GM19455 (cell line): ENCODE results near the gene ZNF436.

Experiments used
- ATAC-seq: cut with Tn5 transposase; IDR thresholded peaks from one replicate; pipeline ENCODE4 v1.9.1; 2021; ENCODE audit not compliant: unreplicated experiment

The ZNF436 gene

GRCh38 chr1:23367791-23368561 lies 1.7 kb downstream of the ZNF436 start:
- ATAC-seq: peak; percentile 93

GRCh38 chr1:23367451-23367790 lies 2.2 kb downstream of the ZNF436 start:
- no peak for ATAC-seq

DNA sequence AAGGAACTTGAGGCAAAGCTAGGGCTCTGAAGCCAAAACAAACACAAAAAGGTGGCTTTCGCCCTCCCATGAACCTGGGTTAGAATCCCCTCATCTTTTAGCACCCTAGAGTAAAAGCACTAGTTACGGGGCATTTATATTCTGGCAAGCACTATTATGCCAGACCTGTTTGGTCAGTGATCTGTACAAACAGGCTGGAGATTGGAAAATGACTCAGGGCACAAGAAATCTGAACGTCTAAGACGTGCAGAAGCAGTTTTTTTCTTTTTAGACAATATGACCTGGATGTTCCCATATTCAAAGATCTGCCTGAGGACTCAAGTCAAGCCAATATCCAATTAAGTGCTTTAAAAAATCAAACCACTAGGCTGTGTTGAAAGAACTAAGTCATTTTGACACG lies 3.0 kb downstream of the ZNF436 start:
- no peak for ATAC-seq

GRCh38 chr1:23366146-23366545 lies 3.5 kb downstream of the ZNF436 start:
- no peak for ATAC-seq

GRCh38 chr1:23362218-23362713 lies 7.4 kb downstream of the ZNF436 start:
- no peak for ATAC-seq

- ATAC-seq: no peak
Observed at GRCh38 chr1:23358310-23358875, 11.2 kb downstream of the ZNF436 start.

- no peak for ATAC-seq
Observed at GRCh38 chr1:23357138-23357908, 12.3 kb downstream of the ZNF436 start.

DNA sequence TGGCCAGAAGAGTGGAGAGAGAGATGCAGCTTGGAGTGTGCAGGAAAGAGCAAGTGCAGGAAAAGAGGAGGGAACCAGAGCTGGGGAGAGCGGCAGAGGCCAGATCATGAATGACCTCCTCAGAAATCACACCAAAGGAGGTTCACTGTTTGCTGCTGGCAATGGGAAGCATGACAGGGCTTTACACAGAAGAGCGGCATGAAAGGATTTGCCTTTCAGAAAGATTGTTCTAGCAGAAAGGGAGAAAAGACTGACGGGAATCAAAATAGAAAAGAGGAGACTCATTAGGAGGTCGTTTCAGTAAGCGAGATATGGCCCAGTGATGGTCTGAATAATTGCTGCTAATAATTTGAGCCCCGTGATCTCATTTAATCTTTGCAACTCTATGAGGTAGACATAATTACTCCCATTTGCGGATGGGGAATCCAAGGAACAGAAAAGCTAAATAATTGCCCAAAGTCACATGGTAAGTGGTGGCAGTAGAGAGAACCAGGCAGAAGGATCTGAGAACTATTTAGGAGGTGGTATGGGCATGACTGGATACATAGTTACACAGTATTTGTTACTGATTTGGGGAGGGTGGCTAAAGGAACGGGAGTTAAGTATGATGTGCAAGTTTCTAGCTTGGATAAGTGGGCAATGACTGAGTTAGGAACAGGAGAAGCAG lies 13.0 kb downstream of the ZNF436 start:
- no peak for ATAC-seq

DNA sequence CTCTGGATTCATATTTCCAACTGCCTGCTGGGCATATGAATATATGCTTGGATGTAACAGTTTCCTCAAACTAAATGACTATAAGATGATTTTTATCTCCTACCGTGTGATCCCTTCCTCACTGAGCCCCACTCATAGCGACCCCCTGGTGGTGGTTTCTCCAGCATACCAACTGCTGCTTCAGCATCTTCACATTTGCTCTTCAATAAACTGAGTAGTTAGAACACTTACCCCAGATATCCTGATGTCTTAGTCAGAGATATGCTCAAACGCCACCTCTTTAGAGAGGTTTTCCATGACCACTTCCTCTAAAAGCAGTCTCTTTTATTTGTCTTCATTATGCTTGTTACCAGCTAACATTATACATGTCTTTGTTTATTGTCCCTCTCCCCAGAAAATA lies 15.4 kb downstream of the ZNF436 start:
- no peak for ATAC-seq

DNA sequence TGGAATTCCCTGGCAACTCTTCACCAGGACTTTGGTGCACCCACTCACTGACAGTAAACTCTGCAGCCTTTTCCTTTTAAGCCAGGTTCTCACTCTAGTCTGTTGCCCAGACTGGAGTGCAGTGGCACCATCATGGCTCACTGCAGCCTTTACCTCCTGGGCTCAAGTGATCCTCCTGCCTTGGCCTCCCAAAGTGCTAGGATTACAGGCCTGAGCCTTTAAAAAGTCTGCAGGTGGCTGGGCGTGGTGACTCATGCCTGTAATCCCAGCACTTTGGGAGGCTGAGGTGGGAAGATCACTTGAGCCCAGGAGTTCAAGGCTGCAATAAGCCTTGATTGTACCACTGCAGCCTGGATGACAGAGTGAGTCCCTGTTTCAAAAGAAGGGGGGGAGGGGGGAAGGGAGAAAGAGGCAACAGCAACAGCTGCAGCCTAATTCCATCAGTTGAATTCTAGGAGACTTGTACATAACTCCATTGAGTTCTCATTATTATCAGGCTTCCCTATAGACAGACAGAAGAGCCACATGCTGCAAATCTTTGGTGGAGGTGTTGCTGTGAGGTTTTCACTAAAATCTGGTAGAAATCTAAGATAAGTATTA lies 17.4 kb downstream of the ZNF436 start:
- no peak for ATAC-seq

- ATAC-seq: no peak
Observed at GRCh38 chr1:23345920-23346319, 23.7 kb downstream of the ZNF436 start.

DNA sequence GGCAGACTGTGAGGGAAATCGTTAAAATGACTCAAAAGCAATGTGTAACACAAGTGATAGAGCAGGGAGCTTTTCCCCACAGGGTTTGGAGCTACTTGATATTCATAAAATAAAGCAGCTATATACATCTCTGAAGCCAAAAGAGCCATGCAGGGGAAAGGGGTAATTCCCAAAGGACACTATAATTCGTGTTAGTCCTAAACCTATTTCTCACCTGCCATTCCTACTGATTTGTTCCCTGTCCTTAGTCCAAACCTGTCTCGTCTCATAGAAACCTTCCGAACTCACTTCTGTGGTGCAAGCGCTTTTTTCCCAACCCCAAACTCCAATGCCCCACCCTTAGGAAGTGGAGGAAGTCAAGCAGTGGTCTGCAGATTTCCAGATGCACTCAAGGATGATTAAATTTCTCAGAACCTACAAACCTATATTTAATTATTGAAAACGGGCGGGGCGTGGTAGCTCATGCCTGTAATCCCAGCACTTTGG lies 24.6 kb downstream of the ZNF436 start:
- no peak for ATAC-seq

DNA sequence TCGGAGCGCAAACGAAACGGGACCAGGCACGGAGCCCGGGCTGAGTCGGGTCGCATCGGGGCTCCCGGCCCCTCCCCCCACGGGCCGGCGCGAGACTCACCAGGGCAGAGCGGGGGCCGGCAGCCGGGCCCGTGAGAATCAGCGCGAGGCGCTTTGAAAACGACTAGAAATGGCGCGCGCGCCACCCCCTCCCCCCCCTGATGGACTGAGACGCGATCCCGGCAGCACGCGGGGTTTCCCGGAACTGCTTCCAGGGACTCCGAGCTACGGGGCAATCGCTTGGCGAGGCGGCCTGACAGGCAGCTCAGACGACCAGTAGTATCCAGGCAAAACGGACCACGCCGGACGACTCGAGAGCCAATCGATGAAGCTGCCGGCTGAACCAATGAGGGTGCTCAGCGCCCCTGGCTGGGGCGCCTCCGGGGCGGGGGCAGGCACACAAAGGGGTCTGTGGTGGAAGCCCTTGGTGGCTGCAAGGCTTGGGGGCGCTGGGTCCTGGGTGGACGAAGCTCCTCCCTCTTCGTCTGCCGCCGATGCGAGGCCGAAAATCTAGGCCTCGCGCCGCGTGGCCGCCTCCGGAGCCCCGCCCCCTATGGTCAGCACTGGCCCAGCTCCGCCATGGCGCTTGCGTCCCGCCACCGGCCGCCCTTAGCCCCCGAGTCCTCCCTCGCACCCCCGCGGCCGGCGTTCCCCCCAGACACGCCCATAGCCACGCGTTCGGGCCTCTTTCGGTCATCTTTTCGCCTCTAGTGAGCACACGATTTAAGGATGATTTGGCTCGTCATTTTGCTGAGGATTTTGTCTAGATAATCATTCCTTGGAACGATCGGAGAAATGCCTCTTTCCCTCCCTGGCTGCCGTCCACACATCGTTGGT lies 25.3 kb downstream of the ZNF436 start, which contains the start of gene HNRNPR:
Gene HNRNPR (minus strand): TSS at position 174 of the 876 bp plus-strand sequence. CDS start 3,276 bp downstream, outside the sequence.
- peak; percentile 90 for ATAC-seq

DNA sequence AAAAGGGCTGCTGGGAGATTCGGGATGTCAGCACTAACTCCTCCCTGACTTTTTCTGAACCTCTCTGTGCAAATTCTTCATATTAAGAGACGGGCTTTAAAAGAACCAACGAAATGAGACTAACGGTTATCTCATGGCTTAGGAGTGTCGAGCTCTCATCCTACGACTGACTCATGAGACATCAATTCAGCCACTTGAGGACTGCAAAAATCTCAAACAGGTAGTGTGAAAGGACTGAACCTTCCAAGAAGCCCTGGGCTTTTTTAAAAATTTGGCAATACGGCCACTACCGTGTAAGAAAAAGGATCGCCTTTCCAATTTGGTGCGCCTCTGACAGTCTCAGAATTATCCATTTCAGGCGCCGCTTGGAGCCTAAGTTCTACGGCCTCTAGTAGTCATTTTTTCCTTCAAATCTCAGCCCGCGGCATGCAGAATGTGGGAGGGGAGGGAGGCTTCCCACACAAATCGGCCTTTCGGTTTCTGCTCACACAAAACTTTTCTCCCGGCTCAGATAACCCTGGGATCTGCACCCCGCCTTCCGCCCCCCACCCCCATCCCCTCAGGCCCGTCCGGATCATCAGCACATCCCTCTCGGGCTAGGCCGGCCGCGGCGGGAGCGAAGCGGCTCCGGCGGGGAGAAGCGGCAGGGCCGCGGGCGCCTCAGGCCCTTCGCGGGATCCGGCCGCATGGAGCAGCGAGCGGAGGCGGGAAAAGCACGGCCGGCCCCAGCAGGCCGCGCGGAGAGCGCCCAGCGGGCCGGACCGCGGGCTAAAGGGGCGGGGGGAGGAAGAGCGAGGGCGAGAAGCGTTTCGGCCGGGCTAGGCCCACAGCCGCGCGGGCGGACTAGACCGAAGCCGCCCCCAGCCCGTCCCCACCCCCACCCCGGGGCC lies 26.2 kb downstream of the ZNF436 start:
- ATAC-seq: peak; percentile 13

- no peak for ATAC-seq
Observed at GRCh38 chr1:23341931-23342692, 27.5 kb downstream of the ZNF436 start.

DNA sequence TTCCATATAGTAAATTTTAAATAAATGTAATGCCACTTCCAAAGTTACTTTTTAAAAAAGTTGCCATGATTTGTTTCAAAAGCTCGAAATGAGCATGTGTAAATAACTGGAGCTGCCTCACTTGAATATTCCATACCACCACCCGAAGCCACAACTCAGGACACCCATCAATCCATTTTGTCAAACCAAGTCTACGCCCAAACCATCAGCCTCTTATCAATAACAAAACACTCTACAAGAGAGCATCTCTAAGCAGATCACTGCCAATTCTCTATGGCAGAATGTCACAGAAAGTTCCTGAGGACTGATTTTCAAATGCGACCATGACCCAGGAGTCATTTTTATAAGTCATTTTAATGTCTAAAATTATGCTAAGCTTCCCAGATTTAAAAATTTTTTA lies 30.0 kb downstream of the ZNF436 start:
- ATAC-seq: no peak

- no peak for ATAC-seq
Observed at GRCh38 chr1:23337869-23338268, 31.8 kb downstream of the ZNF436 start.

- ATAC-seq: no peak
Observed at GRCh38 chr1:23331713-23332112, 37.9 kb downstream of the ZNF436 start.
